UCSD-AML1 (cell line): Measurements from ENCODE around the gene NF1.
"Not testable (repeated sequence)": the region's sequence is repeated elsewhere in the genome, so short reads cannot be mapped to it uniquely, and the experiment has no call there.

Experiments used
- DNase-seq: peaks from one replicate; lab custom pipeline; 2025; ENCODE audit not compliant: unreplicated experiment; lab: John Stamatoyannopoulos, UW

NF1 gene

DNA sequence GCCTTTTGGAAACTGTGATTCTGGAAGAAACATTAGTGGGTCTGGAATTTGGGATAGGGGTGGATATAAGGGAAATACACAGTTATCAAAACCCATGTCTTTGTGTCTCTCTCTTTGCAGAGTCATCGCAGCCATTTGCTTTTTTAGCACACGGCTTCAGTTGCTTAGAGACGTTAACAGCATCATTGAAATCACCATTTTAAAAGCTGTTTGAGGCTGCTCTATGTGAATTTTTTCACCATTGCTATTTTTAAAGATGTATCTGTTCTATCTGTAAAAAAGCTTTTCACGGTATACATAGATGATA, 155.0 kb downstream of the NF1 start:
- DNase-seq, result no peak

DNA sequence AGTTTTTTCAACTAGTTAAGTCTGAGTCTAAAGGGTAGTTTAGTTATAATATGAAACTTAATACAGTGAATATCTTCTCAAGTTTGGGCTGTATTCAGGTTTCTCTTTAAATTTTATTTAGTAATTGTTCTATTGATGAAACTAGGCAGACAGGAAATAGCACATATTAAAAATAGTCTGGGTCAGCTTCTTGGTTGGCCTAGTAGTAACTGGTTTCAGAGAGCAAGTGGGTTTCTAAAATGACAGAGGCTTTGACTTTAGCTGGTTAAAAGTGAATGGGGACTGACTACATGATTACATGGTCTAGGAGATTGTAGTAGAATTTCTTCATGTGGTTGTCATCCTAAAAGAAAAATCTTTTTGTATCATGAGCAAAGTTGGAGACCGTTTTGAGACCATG, 155.5 kb downstream of the NF1 start:
- no peak for DNase-seq

DNA sequence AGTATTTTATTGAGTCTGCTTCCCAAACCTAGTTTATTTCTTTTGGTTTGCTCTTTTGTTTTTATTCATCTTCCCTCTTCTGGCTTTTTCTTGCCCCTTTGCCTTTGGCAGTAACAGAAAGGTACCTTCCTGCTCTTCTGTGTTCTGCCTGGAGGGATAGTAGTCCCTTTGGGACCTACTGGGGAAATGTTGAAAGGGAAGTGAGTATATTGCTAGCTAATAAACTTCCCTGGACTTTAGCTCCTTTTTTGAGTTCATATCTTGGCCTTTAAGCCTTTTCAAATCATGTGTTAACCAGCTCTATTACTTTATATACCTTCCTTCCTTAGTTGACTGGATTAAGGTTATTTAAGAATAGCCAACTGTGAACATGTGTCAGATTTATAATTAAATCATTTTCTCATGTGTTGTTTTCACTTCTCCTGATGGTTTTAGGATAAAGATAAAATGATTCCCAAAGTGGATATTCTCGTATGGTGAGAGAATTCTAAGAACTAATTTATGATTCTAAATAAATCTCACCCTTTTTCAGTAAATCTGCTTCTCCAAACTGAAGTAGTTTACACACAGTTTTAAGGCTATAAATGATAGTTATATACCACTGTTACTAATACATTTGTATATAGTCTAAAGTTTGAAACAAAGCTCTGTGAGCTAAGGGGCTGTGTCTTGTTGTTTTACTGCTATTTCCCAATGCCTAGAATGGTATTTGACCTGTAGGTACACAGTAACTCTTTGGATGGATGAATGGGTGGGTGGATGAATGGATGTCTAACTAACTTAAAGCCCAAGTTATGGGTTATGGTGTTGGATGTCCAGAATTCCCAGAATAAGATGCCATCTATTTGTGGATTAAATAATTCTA, 156.6 kb downstream of the NF1 start:
- no peak for DNase-seq

DNA sequence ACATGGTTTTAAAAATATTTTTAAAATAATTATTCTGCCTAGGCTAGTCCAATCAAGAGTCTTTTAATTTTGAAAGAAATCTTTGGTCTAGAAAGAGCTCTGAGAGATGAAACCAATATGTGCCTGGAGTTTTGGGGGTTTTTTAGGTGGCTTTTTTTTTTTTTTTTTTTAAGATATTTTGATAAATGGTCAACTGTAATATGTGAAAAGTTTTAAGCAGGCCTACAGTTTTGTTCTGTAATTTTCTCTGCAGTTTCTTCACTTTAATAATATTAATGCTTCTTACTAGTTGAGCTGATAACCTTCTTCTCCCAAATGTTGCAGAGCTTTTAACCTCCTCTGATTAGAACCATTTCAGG, 157.2 kb downstream of the NF1 start:
- DNase-seq, result no peak

DNA sequence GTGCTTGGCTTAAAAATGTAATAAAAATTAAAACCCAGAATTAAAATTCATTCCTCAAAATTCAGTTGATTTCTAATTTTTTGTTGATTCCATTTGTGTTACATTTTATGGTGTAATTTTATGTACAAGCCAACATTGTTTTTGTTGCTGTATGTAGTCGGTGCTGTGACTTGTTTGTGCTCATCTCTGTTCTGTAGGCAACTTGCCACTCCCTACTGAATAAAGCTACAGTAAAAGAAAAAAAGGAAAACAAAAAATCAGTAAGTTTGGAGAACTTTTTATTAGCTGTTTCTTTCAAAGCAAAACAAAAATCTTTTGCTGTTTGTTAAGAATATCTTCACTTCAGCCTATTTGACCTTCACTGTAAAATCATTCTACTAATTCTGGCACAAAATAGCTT, 158.0 kb downstream of the NF1 start:
- DNase-seq, result no peak

DNA sequence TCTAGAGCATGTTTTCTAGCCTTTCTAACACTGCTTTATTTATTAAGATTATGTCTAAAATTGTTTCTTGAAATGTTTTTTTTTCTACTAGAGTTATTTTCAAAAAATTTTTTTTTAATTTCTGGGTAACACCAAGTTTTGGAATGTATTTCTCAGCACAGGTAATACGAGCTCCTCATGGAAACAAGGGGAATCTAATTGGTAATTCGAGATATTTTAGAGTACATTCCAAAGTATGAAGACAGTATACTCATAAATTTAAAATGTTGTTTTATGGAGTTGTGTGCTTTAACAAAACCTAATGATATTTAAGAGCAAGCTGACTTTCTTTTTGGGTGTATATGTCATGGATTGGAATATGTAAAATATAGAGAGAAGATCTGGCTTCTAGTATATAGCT, 159.9 kb downstream of the NF1 start:
- no peak for DNase-seq

DNA sequence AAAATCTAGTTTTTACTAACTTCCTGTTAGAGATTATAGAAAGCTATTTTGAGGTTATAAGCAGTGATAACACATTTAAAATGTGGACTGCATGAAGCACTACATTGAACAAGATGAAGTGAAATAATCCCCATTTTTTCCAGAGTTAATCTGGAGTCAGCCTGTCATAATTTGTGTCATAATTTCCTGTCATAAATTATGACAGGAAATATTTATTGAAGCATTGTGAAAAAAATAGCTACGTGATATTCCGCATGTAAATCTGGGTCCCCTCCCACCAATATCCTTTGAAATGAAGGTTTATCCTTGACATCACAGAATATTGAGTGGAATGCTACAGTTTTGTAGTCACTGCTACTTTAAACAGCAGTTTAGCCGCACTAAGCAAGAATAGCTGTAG, 162.2 kb downstream of the NF1 start:
- DNase-seq, result no peak

DNA sequence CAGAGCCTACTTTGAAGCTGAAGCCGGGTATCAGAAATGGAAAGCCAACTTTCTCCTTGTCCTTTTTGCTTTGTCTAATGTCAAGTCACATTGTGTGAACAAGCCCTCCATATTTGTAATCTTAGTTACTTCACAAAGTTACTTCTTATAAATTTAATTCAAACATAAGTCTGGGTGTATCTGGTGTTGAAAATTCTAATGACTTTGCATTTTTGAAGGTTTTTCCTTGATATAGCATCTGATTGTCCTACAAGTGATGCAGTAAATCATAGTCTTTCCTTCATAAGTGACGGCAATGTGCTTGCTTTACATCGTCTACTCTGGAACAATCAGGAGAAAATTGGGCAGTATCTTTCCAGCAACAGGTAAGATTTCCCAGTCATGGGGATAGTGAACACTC, 165.4 kb downstream of the NF1 start:
- no peak for DNase-seq

DNA sequence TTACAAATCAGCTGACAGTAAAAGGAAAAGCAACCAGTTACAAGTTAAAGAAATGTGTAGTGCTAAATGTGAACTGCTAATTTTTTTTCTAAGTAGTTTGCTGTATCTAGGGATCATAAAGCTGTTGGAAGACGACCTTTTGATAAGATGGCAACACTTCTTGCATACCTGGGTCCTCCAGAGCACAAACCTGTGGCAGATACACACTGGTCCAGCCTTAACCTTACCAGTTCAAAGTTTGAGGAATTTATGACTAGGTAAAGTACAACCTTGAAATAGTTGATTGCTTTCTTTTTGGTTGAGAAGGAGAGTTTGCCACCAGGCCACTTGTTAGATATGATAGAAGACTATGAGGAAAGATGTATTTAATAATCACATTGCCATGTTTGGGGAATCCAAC, 166.8 kb downstream of the NF1 start:
- no peak for DNase-seq

DNA sequence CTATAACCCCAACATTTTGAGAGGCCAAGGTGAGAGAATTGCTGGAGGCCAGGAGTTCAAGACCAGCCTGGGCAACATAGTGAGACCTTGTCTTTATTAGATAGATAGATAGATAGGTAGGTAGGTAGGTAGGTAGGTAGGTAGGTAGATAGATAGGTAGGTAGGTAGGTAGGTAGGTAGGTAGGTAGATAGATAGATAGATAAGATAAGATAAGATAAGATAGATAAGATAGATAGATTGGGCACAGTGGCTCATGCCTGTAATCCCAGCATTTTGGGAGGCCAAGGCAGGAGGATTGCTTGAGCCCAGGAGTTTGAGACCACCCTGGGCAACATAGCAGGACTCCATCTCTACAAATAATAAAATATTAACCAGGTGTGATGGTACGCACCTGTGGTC, 168.1 kb downstream of the NF1 start:
- DNase-seq, result not testable (repeated sequence)

DNA sequence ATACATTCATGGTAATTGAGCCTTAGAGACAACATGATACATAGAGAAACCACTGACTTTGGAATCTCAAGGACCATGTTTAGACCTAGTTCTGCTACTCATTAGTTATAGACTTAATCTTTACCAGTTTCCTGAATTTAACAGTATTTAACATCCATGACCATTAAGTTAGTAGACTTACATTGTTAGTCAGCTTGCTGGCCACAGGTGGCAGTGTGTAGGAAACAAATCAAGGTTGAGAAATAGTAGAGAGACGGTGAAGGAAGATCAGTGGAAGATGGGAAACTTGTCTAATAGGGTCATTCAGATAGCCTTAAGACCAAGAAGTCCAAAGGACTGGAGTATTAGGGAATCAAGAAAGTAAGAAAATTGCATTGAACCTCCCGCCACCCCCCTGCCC, 171.3 kb downstream of the NF1 start:
- no peak for DNase-seq

DNA sequence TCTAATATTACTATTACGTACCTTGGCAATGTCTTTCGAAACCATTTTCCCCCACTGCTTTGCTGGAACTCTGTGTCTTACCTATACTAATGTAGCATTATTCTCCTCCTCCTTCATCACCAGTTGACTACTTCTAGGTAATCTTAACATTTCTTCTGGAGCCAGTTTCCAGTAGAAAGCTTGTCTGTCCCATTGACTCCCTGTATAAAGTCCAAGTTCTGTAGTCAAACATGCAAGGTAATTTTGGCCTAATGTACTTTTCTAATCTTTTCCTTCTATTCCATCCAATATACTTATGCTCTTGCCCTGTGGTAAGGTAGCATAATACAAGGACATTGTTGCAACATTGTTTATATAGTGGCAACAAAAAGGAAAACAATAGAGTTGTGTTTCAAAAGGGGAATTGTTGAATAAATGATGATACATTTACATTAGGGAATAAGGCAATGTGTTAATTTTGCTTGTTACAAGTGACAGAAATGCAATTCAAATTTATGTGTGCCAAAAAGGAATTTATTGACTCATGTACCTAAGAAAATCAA, 174.3 kb downstream of the NF1 start:
- no peak for DNase-seq

DNA sequence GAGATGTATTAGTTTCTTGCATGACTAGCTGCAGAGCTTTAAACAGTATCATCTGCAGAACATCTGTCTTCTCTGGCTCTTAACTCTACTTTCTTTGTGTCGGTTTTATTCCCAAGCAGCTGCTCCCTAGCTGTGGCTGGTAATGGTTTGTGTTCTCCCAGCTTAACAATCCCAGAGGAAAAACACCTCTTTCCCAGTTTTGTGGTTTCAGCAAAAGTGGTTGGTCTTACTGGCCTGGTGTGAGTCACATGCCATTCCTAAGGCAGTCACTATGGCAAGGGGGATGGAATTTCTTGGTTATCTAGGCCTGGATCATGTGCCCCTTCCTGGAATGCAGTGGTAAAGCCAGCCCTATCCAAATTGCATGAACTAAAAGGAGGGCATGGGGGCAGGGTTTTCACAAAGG, 174.8 kb downstream of the NF1 start:
- no peak for DNase-seq

DNA sequence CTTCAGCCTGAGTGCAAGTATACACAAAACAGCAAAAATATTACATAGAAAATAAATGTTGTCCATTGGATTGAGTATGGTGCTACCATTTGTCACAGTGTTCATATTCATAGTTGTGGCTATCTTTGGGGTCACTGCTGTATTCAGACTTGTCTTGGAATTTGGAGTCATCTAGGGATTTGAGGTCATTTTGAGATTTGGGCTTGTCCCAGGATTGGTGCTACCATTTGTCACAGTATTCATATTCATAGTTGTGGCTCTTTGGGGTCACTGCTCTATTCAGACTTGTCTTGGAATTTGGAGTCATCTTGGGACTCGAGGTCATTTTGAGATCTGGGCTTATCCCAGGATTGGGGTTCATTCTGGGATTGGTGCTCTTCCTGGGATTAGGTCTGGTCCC, 177.5 kb downstream of the NF1 start:
- no peak for DNase-seq

DNA sequence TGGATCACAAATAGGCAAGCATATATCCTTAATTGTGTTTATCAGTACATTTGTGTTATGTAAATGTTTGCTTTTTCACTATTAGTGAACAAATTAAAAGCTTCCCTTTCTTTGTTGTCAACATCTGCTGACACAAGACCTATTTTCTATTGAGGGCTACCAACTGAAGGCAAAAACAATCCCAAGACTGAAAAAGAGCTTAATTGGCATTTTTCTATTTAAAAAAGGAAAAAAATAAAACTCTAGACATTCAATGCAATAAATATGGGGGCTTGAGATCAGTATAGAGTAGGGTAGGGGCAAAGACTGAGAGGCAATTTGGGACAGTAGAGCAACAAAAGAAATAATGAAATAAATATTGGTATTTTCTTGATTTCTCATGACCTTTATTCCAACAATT, 178.0 kb downstream of the NF1 start:
- DNase-seq, result no peak

DNA sequence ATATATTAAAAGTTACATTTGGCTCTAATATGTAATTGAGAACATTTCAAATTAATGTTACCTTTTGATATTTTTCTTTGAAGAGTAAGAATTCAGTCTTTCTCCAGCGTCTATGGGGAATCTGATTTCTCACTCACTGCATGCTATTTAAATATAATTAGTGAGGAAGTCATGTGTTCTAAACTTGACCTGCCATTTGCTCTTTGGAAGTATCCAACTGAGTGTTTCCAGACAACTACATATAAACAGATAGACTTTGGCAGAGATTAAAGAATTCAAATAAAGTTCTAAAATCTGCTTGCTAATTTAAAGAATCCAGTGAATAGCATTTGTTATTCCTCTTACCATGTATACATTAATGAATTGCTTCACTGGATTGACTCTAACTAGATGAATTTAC, 178.7 kb downstream of the NF1 start:
- DNase-seq, result no peak

DNA sequence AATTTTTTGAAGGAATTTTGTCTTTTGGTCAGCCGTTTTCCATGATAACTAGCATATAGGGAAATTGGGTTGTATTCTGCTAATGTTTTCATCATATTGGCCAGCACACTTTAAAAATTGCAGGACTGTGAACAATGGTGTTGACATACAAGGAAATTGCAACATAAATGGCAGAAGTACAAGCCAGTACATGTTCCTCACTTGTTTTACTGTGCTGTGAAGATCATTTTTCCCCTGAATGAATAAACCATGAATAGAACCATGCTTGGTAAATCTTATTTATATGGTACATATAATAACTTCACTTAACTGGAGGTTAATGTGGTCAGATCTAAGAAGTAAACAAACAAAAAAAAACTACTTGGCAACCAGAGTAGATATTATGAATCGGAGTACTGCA, 179.5 kb downstream of the NF1 start:
- DNase-seq, result no peak

DNA sequence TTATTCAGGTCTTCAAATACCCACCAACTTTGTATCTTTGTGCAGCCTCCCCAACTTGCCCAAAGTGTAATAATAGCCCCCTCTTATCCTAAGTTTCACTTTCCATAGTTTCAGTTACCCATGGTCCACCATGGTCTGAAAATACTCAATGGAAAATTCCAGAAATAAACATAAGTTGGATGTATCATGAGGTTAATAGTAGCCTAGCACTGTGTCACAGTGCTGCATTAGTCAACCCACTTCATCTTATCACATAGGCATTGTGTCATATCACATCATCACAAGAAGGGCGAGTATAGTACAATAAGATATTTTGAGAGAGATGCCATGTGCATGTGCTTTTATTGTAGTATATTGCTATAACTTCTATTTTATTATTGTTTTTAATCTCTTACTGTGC, 180.3 kb downstream of the NF1 start:
- no peak for DNase-seq

DNA sequence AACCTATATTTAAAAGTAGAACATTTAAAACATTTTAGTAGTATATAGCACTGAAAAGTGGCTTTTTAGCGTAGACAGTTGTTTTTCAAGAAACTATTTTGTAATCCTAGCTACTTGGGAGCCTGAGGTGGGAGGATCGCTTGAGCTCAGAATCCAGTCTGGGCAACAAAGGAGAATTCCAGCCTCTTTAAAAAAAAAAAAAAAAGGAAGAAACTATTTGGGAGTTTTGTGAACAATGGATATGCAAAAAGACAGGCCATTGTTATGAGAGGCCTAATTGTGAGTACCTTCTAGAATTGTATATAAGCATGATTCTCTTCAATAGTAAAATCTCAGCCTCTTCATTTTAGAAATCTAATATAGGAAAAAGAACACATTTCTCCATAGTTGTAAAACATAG, 184.6 kb downstream of the NF1 start:
- DNase-seq, result no peak

DNA sequence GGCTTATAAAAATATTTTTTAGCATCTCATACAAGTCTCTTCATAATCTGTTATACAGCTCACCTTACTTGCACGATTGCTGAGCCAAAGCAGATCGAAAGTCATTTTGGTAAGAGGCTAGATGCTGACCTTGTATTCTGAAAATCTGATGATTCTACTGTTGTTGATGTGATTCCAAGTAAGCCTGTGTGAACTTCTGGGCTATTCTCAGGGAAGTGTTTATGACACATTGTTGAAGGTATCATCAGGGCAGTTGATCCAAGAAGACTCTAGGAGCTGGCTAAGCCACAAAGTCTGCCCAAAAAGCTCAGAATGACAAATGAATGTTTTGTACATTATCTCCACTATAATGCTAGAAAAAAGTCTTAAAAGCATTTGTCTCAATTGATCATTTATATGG, 186.3 kb downstream of the NF1 start:
- DNase-seq, result no peak

DNA sequence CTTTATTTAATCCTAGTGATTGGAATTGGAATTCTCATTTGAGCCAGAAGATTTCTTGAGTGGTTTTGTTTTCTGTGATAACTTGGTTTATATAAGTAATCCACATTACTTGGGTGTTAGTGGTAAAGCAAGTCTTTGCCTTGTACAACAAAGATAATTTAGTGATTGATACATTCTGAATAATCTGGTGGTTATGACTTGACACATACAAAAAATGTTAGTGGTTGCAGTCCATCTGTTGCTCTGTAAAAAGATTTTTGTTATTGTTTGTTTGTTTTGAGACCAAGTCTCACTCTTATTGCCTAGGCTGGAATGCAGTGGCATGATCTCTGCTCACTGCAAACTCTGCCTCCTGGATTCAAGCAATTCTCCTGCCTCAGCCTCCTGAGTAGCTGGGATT, 189.1 kb downstream of the NF1 start:
- no peak for DNase-seq

DNA sequence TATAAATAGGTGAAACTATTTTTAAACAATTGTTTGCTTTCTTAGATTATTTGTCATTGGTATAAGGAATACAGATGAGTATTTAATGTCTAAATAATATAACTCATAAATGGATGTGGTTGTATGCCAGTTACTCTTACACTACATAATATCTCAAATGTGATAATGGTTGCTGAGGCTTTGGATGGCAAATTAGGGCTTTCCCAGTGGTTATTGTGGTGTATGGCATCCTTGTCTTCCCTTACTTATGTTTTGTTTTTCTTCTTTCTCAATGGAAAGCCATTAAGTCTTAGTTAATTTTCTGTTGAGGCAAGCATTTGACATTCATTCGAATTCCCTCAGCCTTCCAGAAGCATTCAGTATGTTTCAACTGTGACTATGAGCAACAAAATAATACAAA, 191.8 kb downstream of the NF1 start:
- no peak for DNase-seq

DNA sequence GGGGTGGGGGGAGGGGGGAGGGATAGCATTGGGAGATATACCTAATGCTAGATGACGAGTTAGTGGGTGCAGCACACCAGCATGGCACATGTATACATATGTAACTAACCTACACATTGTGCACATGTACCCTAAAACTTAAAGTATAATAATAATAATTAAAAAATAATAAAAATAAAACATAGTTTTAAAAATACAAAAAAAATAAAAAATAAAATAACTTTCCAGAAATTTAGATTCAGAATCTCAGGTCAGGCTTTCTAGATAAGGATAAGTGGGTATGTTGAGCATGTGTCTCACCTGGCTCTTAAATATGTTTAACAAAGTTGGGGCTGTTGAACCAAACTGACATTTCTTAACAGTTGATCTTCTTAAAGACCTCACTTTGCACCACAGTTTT, 193.2 kb downstream of the NF1 start:
- DNase-seq, result not testable (repeated sequence)
